PFSK-1 (cell line): ENCODE measurements around the gene SORCS3.

Experiments
- FOXP2 ChIP-seq: optimal IDR thresholded peaks from 2 replicates; pipeline ENCODE3; 2011; ENCODE audit warnings: borderline replicate concordance, control low read depth, inconsistent platforms; ENCODE audit not compliant: insufficient read depth; ENCODE audit errors: extremely low read length, extremely low read depth
- POLR2AphosphoS5 ChIP-seq: IDR thresholded peaks from 2 replicates; pipeline ENCODE4 v1.6.1; 2012; ENCODE audit warnings: low read depth, mild to moderate bottlenecking, control low read depth, low read length, moderate library complexity
- REST ChIP-seq, 2 experiments: IDR thresholded peaks; 2 replicates each; pipeline versions ENCODE4 v1.6.1 to v1.8.0; 2011 to 2012; ENCODE audit warnings: low read depth in 2 of 2, low read length in 2 of 2, control low read depth in 1 of 2, inconsistent platforms in 1 of 2, mild to moderate bottlenecking in 1 of 2, moderate library complexity in 1 of 2; ENCODE audit not compliant: insufficient read depth in 1 of 2
- SIN3A ChIP-seq: IDR thresholded peaks from 2 replicates; pipeline ENCODE4 v1.6.1; 2012; ENCODE audit warnings: mild to moderate bottlenecking, low read length, moderate library complexity, borderline replicate concordance; ENCODE audit not compliant: insufficient read depth
- TAF1 ChIP-seq: IDR thresholded peaks from 2 replicates; pipeline ENCODE4 v1.6.1; 2012; ENCODE audit warnings: low read length, control low read depth, borderline replicate concordance; ENCODE audit not compliant: insufficient read depth

The SORCS3 gene

GRCh38 chr10:104988686-104989085 lies 347.6 kb downstream of the SORCS3 start:
- TF ChIP-seq TAF1 (no peak), FOXP2 (no peak), SIN3A (no peak), REST (IDR thresholded peaks at IDR 0.05; ENCODE audit: insufficient read depth in 1 of 2, low read depth in 2 of 2, low read length in 2 of 2) (no peak), POLR2AphosphoS5 (no peak)

GRCh38 chr10:104989880-104990279 lies 348.8 kb downstream of the SORCS3 start:
- TF ChIP-seq REST (IDR thresholded peaks at IDR 0.05; ENCODE audit: insufficient read depth in 1 of 2, low read depth in 2 of 2, low read length in 2 of 2) = no peak
- TF ChIP-seq POLR2AphosphoS5 = no peak
- TF ChIP-seq FOXP2 = no peak
- TF ChIP-seq SIN3A = no peak
- no peak for TF ChIP-seq TAF1

GRCh38 chr10:104993085-104993484 lies 352.0 kb downstream of the SORCS3 start:
- TF ChIP-seq TAF1 (no peak), FOXP2 (no peak), POLR2AphosphoS5 (no peak), SIN3A (no peak), REST (IDR thresholded peaks at IDR 0.05; ENCODE audit: insufficient read depth in 1 of 2, low read depth in 2 of 2, low read length in 2 of 2) (no peak)

GRCh38 chr10:105001269-105001668 lies 360.2 kb downstream of the SORCS3 start:
- TF ChIP-seq SIN3A (no peak), REST (IDR thresholded peaks at IDR 0.05; ENCODE audit: insufficient read depth in 1 of 2, low read depth in 2 of 2, low read length in 2 of 2) (no peak), TAF1 (no peak)

GRCh38 chr10:105010411-105011121 lies 369.5 kb downstream of the SORCS3 start:
- TF ChIP-seq FOXP2 (no peak), POLR2AphosphoS5 (no peak), SIN3A (no peak), REST (IDR thresholded peaks at IDR 0.05; ENCODE audit: insufficient read depth in 1 of 2, low read depth in 2 of 2, low read length in 2 of 2) (no peak), TAF1 (no peak)
